ENCODE measurements around the gene RAPH1.
"Not testable (repeated sequence)": the region's sequence is repeated elsewhere in the genome, so short reads cannot be mapped to it uniquely, and the experiment has no call there.

Gene RAPH1

GRCh38 chr2:203372706-203373105 is 162.4 kb downstream of the RAPH1 start:
- not testable (repeated sequence) for H3K9ac ChIP-seq (ENCODE audit: low read length); H3K36me3 ChIP-seq (ENCODE audit: control insufficient read depth, insufficient read depth, low read length); H3K4me3 ChIP-seq (ENCODE audit: low read length); H3K27me3 ChIP-seq (ENCODE audit: control insufficient read depth, insufficient read depth, low read length); H3K9me3 ChIP-seq (ENCODE audit: control insufficient read depth, low read length); H3K4me1 ChIP-seq (ENCODE audit: control insufficient read depth, insufficient read depth, low read length)

- no peaks in the 10 kb centered on the region for H3K9me3 ChIP-seq (ENCODE audit: control insufficient read depth, low read length)
Observed at GRCh38 chr2:203366639-203367466, 168.2 kb downstream of the RAPH1 start.

GRCh38 chr2:203361922-203362321 is 173.2 kb downstream of the RAPH1 start:
- Histone ChIP-seq H3K9ac (ENCODE audit: low read length) (no peak overlapping the region), H3K4me3 (ENCODE audit: low read length) (no peak overlapping the region), H3K27me3 (ENCODE audit: control insufficient read depth, insufficient read depth, low read length) (no peaks in the 10 kb centered on the region), H3K36me3 (ENCODE audit: control insufficient read depth, insufficient read depth, low read length) (no peaks in the 10 kb centered on the region), H3K4me1 (ENCODE audit: control insufficient read depth, insufficient read depth, low read length) (no peaks in the 10 kb centered on the region), H3K9me3 (ENCODE audit: control insufficient read depth, low read length) (no peaks in the 10 kb centered on the region)

More at GRCh38 chr2:203366639-203367466, 168.2 kb downstream of the RAPH1 start:
- Histone ChIP-seq H3K27me3 (ENCODE audit: control insufficient read depth, insufficient read depth, low read length) (no peaks in the 10 kb centered on the region), H3K4me3 (ENCODE audit: low read length) (no peak overlapping the region), H3K4me1 (ENCODE audit: control insufficient read depth, insufficient read depth, low read length) (no peaks in the 10 kb centered on the region), H3K36me3 (ENCODE audit: control insufficient read depth, insufficient read depth, low read length) (no peaks in the 10 kb centered on the region), H3K9ac (ENCODE audit: low read length) (no peak overlapping the region)

- Histone ChIP-seq H3K4me1 (ENCODE audit: control insufficient read depth, insufficient read depth, low read length) (no peaks in the 10 kb centered on the region), H3K27me3 (ENCODE audit: control insufficient read depth, insufficient read depth, low read length) (no peaks in the 10 kb centered on the region), H3K36me3 (ENCODE audit: control insufficient read depth, insufficient read depth, low read length) (no peaks in the 10 kb centered on the region), H3K9ac (ENCODE audit: low read length) (no peak overlapping the region), H3K9me3 (ENCODE audit: control insufficient read depth, low read length) (no peaks in the 10 kb centered on the region), H3K4me3 (ENCODE audit: low read length) (no peak overlapping the region)
Observed at GRCh38 chr2:203361495-203361894, 173.6 kb downstream of the RAPH1 start.

- Histone ChIP-seq H3K4me1 (ENCODE audit: control insufficient read depth, insufficient read depth, low read length) (no peaks in the 10 kb centered on the region), H3K9ac (ENCODE audit: low read length) (no peak overlapping the region), H3K4me3 (ENCODE audit: low read length) (no peak overlapping the region), H3K36me3 (ENCODE audit: control insufficient read depth, insufficient read depth, low read length) (no peaks in the 10 kb centered on the region), H3K27me3 (ENCODE audit: control insufficient read depth, insufficient read depth, low read length) (no peaks in the 10 kb centered on the region), H3K9me3 (ENCODE audit: control insufficient read depth, low read length) (no peaks in the 10 kb centered on the region)
Observed at GRCh38 chr2:203360833-203361430, 174.2 kb downstream of the RAPH1 start.

- Histone ChIP-seq H3K4me3 (ENCODE audit: low read length) (no peak overlapping the region), H3K4me1 (ENCODE audit: control insufficient read depth, insufficient read depth, low read length) (no peaks in the 10 kb centered on the region), H3K27me3 (ENCODE audit: control insufficient read depth, insufficient read depth, low read length) (no peaks in the 10 kb centered on the region), H3K9me3 (ENCODE audit: control insufficient read depth, low read length) (no peaks in the 10 kb centered on the region), H3K36me3 (ENCODE audit: control insufficient read depth, insufficient read depth, low read length) (no peaks in the 10 kb centered on the region), H3K9ac (ENCODE audit: low read length) (no peak overlapping the region)
Observed at GRCh38 chr2:203359450-203359849, 175.7 kb downstream of the RAPH1 start.

GRCh38 chr2:203354966-203355365 is 180.1 kb downstream of the RAPH1 start:
- no peak overlapping the region for H3K4me3 ChIP-seq (ENCODE audit: low read length)
- H3K9ac ChIP-seq (ENCODE audit: low read length): no peak overlapping the region
- no peaks in the 10 kb centered on the region for H3K9me3 ChIP-seq (ENCODE audit: control insufficient read depth, low read length)
- no peaks in the 10 kb centered on the region for H3K4me1 ChIP-seq (ENCODE audit: control insufficient read depth, insufficient read depth, low read length)
- H3K36me3 ChIP-seq (ENCODE audit: control insufficient read depth, insufficient read depth, low read length): no peaks in the 10 kb centered on the region
- no peaks in the 10 kb centered on the region for H3K27me3 ChIP-seq (ENCODE audit: control insufficient read depth, insufficient read depth, low read length)

GRCh38 chr2:203352604-203353255 is 182.4 kb downstream of the RAPH1 start:
- Histone ChIP-seq H3K4me3 (ENCODE audit: low read length) (no peak overlapping the region), H3K27me3 (ENCODE audit: control insufficient read depth, insufficient read depth, low read length) (no peaks in the 10 kb centered on the region), H3K9ac (ENCODE audit: low read length) (no peak overlapping the region), H3K9me3 (ENCODE audit: control insufficient read depth, low read length) (no peaks in the 10 kb centered on the region), H3K36me3 (ENCODE audit: control insufficient read depth, insufficient read depth, low read length) (no peaks in the 10 kb centered on the region), H3K4me1 (ENCODE audit: control insufficient read depth, insufficient read depth, low read length) (no peaks in the 10 kb centered on the region)

GRCh38 chr2:203347375-203347774 is 187.7 kb downstream of the RAPH1 start:
- Histone ChIP-seq H3K4me1 (ENCODE audit: control insufficient read depth, insufficient read depth, low read length) (no peaks in the 10 kb centered on the region), H3K36me3 (ENCODE audit: control insufficient read depth, insufficient read depth, low read length) (no peaks in the 10 kb centered on the region), H3K9ac (ENCODE audit: low read length) (no peak overlapping the region), H3K4me3 (ENCODE audit: low read length) (no peak overlapping the region), H3K9me3 (ENCODE audit: control insufficient read depth, low read length) (no peaks in the 10 kb centered on the region), H3K27me3 (ENCODE audit: control insufficient read depth, insufficient read depth, low read length) (no peaks in the 10 kb centered on the region)

GRCh38 chr2:203346612-203347011 is 188.5 kb downstream of the RAPH1 start:
- Histone ChIP-seq H3K9ac (ENCODE audit: low read length) (no peak overlapping the region), H3K4me3 (ENCODE audit: low read length) (no peak overlapping the region), H3K36me3 (ENCODE audit: control insufficient read depth, insufficient read depth, low read length) (no peaks in the 10 kb centered on the region), H3K4me1 (ENCODE audit: control insufficient read depth, insufficient read depth, low read length) (no peaks in the 10 kb centered on the region), H3K27me3 (ENCODE audit: control insufficient read depth, insufficient read depth, low read length) (no peaks in the 10 kb centered on the region), H3K9me3 (ENCODE audit: control insufficient read depth, low read length) (no peaks in the 10 kb centered on the region)

- H3K9ac ChIP-seq (ENCODE audit: low read length): no peak overlapping the region
- no peak overlapping the region for H3K4me3 ChIP-seq (ENCODE audit: low read length)
- no peaks in the 10 kb centered on the region for H3K27me3 ChIP-seq (ENCODE audit: control insufficient read depth, insufficient read depth, low read length)
- H3K36me3 ChIP-seq (ENCODE audit: control insufficient read depth, insufficient read depth, low read length): no peaks in the 10 kb centered on the region
- no peaks in the 10 kb centered on the region for H3K4me1 ChIP-seq (ENCODE audit: control insufficient read depth, insufficient read depth, low read length)
- no peaks in the 10 kb centered on the region for H3K9me3 ChIP-seq (ENCODE audit: control insufficient read depth, low read length)
Observed at GRCh38 chr2:203344667-203345066, 190.4 kb downstream of the RAPH1 start.
